Measurements from ENCODE around the gene MAP4K2.

DNA sequence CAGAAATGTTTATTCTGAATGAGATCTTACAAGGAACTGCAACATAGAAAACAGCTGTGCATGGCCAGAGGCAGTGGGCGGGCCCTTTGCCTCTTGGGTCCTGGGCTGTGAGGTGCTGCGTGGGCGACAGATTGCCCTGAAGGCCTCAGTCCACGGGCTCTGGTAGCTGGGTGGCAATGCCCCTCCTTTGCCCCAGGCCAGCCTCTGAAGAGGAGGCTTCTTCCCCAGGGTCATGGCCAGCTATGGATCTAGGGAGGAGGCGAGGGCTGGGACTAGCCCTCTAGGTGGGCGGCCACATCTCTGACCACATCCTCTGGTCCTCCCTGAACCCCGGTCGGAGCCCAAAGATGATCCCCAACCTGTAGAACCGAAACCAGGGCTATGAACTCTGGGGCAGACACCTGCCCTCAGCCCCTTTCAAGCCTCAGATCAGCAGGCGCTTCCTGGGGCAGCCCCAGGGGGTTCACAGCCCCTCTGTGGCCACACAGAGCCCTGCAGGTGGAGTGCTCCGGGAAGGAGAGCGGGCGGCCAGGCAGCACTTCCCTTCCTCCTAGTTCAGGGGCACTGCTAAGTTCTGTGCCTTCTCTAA, 48.1 kb upstream of the MAP4K2 start:
- TF ChIP-seq, protein P1, sequence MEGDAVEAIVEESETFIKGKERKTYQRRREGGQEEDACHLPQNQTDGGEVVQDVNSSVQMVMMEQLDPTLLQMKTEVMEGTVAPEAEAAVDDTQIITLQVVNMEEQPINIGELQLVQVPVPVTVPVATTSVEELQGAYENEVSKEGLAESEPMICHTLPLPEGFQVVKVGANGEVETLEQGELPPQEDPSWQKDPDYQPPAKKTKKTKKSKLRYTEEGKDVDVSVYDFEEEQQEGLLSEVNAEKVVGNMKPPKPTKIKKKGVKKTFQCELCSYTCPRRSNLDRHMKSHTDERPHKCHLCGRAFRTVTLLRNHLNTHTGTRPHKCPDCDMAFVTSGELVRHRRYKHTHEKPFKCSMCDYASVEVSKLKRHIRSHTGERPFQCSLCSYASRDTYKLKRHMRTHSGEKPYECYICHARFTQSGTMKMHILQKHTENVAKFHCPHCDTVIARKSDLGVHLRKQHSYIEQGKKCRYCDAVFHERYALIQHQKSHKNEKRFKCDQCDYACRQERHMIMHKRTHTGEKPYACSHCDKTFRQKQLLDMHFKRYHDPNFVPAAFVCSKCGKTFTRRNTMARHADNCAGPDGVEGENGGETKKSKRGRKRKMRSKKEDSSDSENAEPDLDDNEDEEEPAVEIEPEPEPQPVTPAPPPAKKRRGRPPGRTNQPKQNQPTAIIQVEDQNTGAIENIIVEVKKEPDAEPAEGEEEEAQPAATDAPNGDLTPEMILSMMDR (IDR thresholded peaks at IDR 0.05), result no peak
- no peak for TF ChIP-seq POLR2A (IDR thresholded peaks at IDR 0.05)
